WTC11 (cell line): ENCODE results near the gene ZEB2. TPM values are rescaled to one million over a fixed set of nuclear protein-coding genes. Genes with fewer than 3 reads are reported as not detected.

Experiments
- ATAC-seq: fragments of 200-7000 bp; cut with Tn5 transposase; 2 replicates; pipeline ENCODE4 v1.10.0; 2021; ENCODE audit warnings: mild to moderate bottlenecking, moderate library complexity
- CTCF ChIA-PET: fragments of 300-600 bp; sonication (Branson Sonifier 250); formaldehyde crosslinking; loops from one replicate; lab custom pipeline; 2021; ENCODE audit warnings: antibody characterized with exemption; lab: Charles Lee
- POLR2A ChIA-PET: fragments of 350-600 bp; sonication (Branson Sonifier 250); formaldehyde crosslinking; loops from one replicate; lab custom pipeline; 2021; ENCODE audit warnings: antibody characterized with exemption; lab: Charles Lee
- DNase-seq: peaks from one replicate; pipeline ENCODE4 v3.0.0; 2021; ENCODE audit warnings: low spot score
- H3K27ac Mint-ChIP-seq: 2 replicates; pipeline ENCODE4 v1.8.0; 2021; ENCODE audit warnings: mixed read lengths
- H3K27me3 Mint-ChIP-seq: 2 replicates; pipeline ENCODE4 v1.8.0; 2021; ENCODE audit warnings: low read depth, mild to moderate bottlenecking, moderate library complexity, mixed read lengths
- H3K36me3 Mint-ChIP-seq: 2 replicates; pipeline ENCODE4 v1.8.0; 2021; ENCODE audit warnings: mixed read lengths
- H3K4me1 Mint-ChIP-seq: 2 replicates; pipeline ENCODE4 v1.8.0; 2022; ENCODE audit warnings: mixed read lengths
- H3K4me3 Mint-ChIP-seq: 2 replicates; pipeline ENCODE4 v1.8.0; 2021; ENCODE audit warnings: mild to moderate bottlenecking, moderate library complexity, mixed read lengths
- H3K9me3 Mint-ChIP-seq: 2 replicates; pipeline ENCODE4 v1.8.0; 2021; ENCODE audit warnings: mixed read lengths
- ATF1 ChIP-seq: sonication (generic); formaldehyde crosslinking; IDR thresholded peaks from 2 replicates; pipeline ENCODE4 v1.8.1; 2023; ENCODE audit warnings: mild to moderate bottlenecking, moderate library complexity, missing genetic modification reagents
- CREB1 ChIP-seq: sonication (generic); formaldehyde crosslinking; IDR thresholded peaks from 2 replicates; pipeline ENCODE4 v1.8.0; 2023; ENCODE audit warnings: mild to moderate bottlenecking, missing genetic modification reagents
- FOXJ3 ChIP-seq: sonication (generic); formaldehyde crosslinking; IDR thresholded peaks from 2 replicates; pipeline ENCODE4 v1.9.0; 2021; ENCODE audit warnings: missing genetic modification reagents, mild to moderate bottlenecking, borderline replicate concordance
- FOXP1 ChIP-seq: sonication (generic); formaldehyde crosslinking; IDR thresholded peaks from 2 replicates; pipeline ENCODE4 v1.8.0; 2022; ENCODE audit warnings: missing genetic modification reagents, mild to moderate bottlenecking, moderate library complexity, borderline replicate concordance
- GRHL2 ChIP-seq: fragments of 250-450 bp; sonication (Bioruptor Pico); IDR thresholded peaks from 2 replicates; pipeline ENCODE4 v1.8.0; 2022; ENCODE audit warnings: mild to moderate bottlenecking, moderate library complexity; ENCODE audit not compliant: insufficient replicate concordance, severe bottlenecking
- JUN ChIP-seq: sonication (generic); formaldehyde crosslinking; IDR thresholded peaks from 2 replicates; pipeline ENCODE4 v1.8.0; 2023; ENCODE audit warnings: mild to moderate bottlenecking, missing genetic modification reagents
- MXD4 ChIP-seq: fragments of 250-450 bp; sonication (Bioruptor Pico); IDR thresholded peaks from 2 replicates; pipeline ENCODE4 v1.8.0; 2021; ENCODE audit warnings: mild to moderate bottlenecking, moderate library complexity, borderline replicate concordance
- MYBL2 ChIP-seq: sonication (generic); formaldehyde crosslinking; IDR thresholded peaks from 2 replicates; pipeline ENCODE4 v1.8.1; 2023; ENCODE audit warnings: mild to moderate bottlenecking, moderate library complexity, missing genetic modification reagents
- NFATC4 ChIP-seq: fragments of 250-450 bp; sonication (Bioruptor Pico); IDR thresholded peaks from 2 replicates; pipeline ENCODE4 v1.9.0; 2021; ENCODE audit warnings: mild to moderate bottlenecking
- NR1H2 ChIP-seq: sonication (generic); formaldehyde crosslinking; IDR thresholded peaks from 2 replicates; pipeline ENCODE4 v1.9.0; 2021; ENCODE audit warnings: mild to moderate bottlenecking, moderate library complexity, missing genetic modification reagents
- NR3C1 ChIP-seq: sonication (generic); formaldehyde crosslinking; conservative IDR thresholded peaks from 2 replicates; pipeline ENCODE4 v1.8.1; 2023; ENCODE audit warnings: low read depth, mild to moderate bottlenecking, missing genetic modification reagents
- OVOL2 ChIP-seq: fragments of 250-450 bp; sonication (Bioruptor Pico); IDR thresholded peaks from 2 replicates; pipeline ENCODE4 v1.9.0; 2021; ENCODE audit warnings: mild to moderate bottlenecking, borderline replicate concordance
- RORB ChIP-seq: fragments of 250-450 bp; sonication (Bioruptor Pico); IDR thresholded peaks from 2 replicates; pipeline ENCODE4 v1.9.0; 2021; ENCODE audit warnings: mild to moderate bottlenecking
- SOX15 ChIP-seq: fragments of 250-450 bp; sonication (Bioruptor Pico); IDR thresholded peaks from 2 replicates; pipeline ENCODE4 v1.9.0; 2021; ENCODE audit warnings: mild to moderate bottlenecking
- SP1 ChIP-seq: sonication (generic); formaldehyde crosslinking; conservative IDR thresholded peaks from 2 replicates; pipeline ENCODE4 v1.8.1; 2022; ENCODE audit warnings: missing genetic modification reagents
- TCF7 ChIP-seq: sonication (generic); formaldehyde crosslinking; IDR thresholded peaks from 2 replicates; pipeline ENCODE4 v1.8.0; 2022; ENCODE audit warnings: mild to moderate bottlenecking, low read depth, missing genetic modification reagents, moderate library complexity
- TEAD4 ChIP-seq: sonication (generic); formaldehyde crosslinking; IDR thresholded peaks from 2 replicates; pipeline ENCODE4 v1.8.0; 2022; ENCODE audit warnings: mild to moderate bottlenecking, missing genetic modification reagents
- ZBTB21 ChIP-seq: sonication (generic); formaldehyde crosslinking; IDR thresholded peaks from 2 replicates; pipeline ENCODE4 v1.8.1; 2023; ENCODE audit warnings: mild to moderate bottlenecking, missing genetic modification reagents, borderline replicate concordance
- total RNA-seq: library from RNA; stranded (reverse); gene quantifications from 3 replicates; pipeline ENCODE4 v1.2.3, GENCODE V29; 2021
- TF ChIP-seq, protein P1 (sequence below): sonication (generic); formaldehyde crosslinking; conservative IDR thresholded peaks from 2 replicates; pipeline ENCODE4 v1.8.1; 2023; ENCODE audit warnings: mild to moderate bottlenecking, low read depth, missing genetic modification reagents, moderate library complexity
- TF ChIP-seq, protein P2 (sequence below): fragments of 250-450 bp; sonication (Bioruptor Pico); IDR thresholded peaks from 2 replicates; pipeline ENCODE4 v1.9.0; 2021; ENCODE audit warnings: moderate library complexity, mild to moderate bottlenecking, inconsistent platforms, borderline replicate concordance
- TF ChIP-seq, protein P3 (sequence below): sonication (generic); formaldehyde crosslinking; IDR thresholded peaks from 2 replicates; pipeline ENCODE4 v1.8.0; 2022; ENCODE audit warnings: mild to moderate bottlenecking, missing genetic modification reagents
- TF ChIP-seq, protein P4 (sequence below): sonication (generic); formaldehyde crosslinking; IDR thresholded peaks from 2 replicates; pipeline ENCODE4 v1.8.1; 2023; ENCODE audit warnings: mild to moderate bottlenecking, missing genetic modification reagents, moderate library complexity
- TF ChIP-seq, protein P5 (sequence below): fragments of 250-450 bp; sonication (Bioruptor Pico); IDR thresholded peaks from 2 replicates; pipeline ENCODE4 v2.1.2; 2022; ENCODE audit warnings: mild to moderate bottlenecking, moderate library complexity
- TF ChIP-seq, protein P6 (sequence below): sonication (generic); formaldehyde crosslinking; IDR thresholded peaks from 2 replicates; pipeline ENCODE4 v1.8.1; 2023; ENCODE audit warnings: mild to moderate bottlenecking, missing genetic modification reagents, moderate library complexity
- TF ChIP-seq, protein P7 (sequence below): fragments of 250-450 bp; sonication (Bioruptor Pico); conservative IDR thresholded peaks from 2 replicates; pipeline ENCODE4 v1.9.0; 2021; ENCODE audit warnings: mild to moderate bottlenecking

ZEB2 gene
- total RNA-seq, 1 experiment from 2014 or later = 0.42 TPM

DNA sequence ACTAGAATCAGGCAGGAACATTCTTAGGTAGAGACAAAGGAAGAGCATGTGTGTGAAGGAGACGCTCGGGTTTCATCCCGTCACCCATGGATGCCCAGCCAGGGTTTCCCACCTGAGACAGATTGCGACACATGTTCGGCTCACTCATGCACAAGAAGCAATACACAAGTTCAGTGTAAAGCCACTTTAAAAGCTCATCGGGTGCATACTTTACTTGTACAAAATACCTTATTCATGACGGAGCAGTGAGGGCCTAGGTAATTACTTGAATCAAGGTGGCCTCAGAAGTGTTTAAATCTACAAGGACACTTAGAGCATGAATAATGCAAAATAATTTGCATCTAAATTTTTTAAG lies 42.0 kb downstream of the ZEB2 start (continued):
- TF ChIP-seq TEAD4 (CRISPR knock-in tag) (no peak), ATF1 (CRISPR knock-in tag) (no peak), MXD4 (CRISPR knock-in tag) (no peak), MYBL2 (no peak), TCF7 (CRISPR knock-in tag) (no peak), FOXP1 (CRISPR knock-in tag) (no peak)
- TF ChIP-seq, protein P1, sequence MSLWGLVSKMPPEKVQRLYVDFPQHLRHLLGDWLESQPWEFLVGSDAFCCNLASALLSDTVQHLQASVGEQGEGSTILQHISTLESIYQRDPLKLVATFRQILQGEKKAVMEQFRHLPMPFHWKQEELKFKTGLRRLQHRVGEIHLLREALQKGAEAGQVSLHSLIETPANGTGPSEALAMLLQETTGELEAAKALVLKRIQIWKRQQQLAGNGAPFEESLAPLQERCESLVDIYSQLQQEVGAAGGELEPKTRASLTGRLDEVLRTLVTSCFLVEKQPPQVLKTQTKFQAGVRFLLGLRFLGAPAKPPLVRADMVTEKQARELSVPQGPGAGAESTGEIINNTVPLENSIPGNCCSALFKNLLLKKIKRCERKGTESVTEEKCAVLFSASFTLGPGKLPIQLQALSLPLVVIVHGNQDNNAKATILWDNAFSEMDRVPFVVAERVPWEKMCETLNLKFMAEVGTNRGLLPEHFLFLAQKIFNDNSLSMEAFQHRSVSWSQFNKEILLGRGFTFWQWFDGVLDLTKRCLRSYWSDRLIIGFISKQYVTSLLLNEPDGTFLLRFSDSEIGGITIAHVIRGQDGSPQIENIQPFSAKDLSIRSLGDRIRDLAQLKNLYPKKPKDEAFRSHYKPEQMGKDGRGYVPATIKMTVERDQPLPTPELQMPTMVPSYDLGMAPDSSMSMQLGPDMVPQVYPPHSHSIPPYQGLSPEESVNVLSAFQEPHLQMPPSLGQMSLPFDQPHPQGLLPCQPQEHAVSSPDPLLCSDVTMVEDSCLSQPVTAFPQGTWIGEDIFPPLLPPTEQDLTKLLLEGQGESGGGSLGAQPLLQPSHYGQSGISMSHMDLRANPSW (CRISPR knock-in tag) = no peak
- TF ChIP-seq, protein P2, sequence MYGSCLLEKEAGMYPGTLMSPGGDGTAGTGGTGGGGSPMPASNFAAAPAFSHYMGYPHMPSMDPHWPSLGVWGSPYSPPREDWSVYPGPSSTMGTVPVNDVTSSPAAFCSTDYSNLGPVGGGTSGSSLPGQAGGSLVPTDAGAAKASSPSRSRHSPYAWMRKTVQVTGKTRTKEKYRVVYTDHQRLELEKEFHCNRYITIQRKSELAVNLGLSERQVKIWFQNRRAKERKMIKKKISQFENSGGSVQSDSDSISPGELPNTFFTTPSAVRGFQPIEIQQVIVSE = no peak

DNA sequence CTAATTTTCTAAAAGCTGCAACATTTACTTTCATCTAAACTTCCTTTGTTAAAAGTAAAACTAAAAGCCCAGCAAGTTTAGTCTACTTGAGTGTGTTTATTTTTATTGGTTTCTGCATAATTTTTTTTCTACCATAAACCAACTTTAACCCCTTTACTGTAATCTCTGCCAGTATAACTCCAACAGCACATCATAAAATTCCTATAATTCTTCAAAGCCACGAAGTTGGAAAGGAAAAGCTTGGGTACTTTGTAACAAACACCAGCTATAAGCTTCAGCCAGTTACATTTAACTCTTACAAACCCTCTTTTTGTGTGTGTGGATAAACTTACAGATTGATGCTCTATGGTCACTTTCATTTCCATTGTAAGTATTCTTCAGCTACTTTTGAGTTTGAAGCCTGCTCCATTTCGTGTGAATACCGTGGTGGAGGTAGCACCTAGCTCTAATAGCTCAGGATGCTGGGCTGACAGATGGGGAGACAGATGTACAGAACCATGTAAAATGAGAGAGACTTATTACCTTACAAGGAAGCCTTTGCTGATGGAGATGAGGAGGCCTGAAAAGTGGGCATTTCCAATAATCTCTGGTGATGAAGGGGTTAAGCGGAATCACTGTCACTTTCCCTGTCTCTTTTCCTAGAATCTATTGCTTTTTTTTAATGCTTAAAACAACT lies 42.5 kb downstream of the ZEB2 start:
- no peaks in the 10 kb centered on the region for H3K9me3 Mint-ChIP-seq
- peaks cover 6% of the 10 kb centered on the region for H3K27me3 Mint-ChIP-seq
- no peak for ATAC-seq
- POLR2A ChIA-PET = no interaction called here
- CTCF ChIA-PET = interaction anchor here (3.2 kb wide), 1 partner anchor 28 kb away, joined by 11 read pairs; no protein-coding TSS in a partner anchor
- DNase-seq = no peak
- peaks cover 55% of the 10 kb centered on the region for H3K4me1 Mint-ChIP-seq
- TF ChIP-seq, protein P3, sequence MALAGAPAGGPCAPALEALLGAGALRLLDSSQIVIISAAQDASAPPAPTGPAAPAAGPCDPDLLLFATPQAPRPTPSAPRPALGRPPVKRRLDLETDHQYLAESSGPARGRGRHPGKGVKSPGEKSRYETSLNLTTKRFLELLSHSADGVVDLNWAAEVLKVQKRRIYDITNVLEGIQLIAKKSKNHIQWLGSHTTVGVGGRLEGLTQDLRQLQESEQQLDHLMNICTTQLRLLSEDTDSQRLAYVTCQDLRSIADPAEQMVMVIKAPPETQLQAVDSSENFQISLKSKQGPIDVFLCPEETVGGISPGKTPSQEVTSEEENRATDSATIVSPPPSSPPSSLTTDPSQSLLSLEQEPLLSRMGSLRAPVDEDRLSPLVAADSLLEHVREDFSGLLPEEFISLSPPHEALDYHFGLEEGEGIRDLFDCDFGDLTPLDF (CRISPR knock-in tag) = no peak
- TF ChIP-seq FOXJ3 (no peak), NR1H2 (CRISPR knock-in tag) (no peak), GRHL2 (CRISPR knock-in tag) (no peak), NFATC4 (CRISPR knock-in tag) (no peak), FOXP1 (CRISPR knock-in tag) (no peak), NR3C1 (CRISPR knock-in tag) (no peak), CREB1 (CRISPR knock-in tag) (no peak), JUN (no peak), ATF1 (CRISPR knock-in tag) (no peak), SOX15 (CRISPR knock-in tag) (no peak), SP1 (CRISPR knock-in tag) (no peak), ZBTB21 (no peak), RORB (CRISPR knock-in tag) (no peak), MYBL2 (no peak), OVOL2 (no peak)
- TF ChIP-seq, protein P4, sequence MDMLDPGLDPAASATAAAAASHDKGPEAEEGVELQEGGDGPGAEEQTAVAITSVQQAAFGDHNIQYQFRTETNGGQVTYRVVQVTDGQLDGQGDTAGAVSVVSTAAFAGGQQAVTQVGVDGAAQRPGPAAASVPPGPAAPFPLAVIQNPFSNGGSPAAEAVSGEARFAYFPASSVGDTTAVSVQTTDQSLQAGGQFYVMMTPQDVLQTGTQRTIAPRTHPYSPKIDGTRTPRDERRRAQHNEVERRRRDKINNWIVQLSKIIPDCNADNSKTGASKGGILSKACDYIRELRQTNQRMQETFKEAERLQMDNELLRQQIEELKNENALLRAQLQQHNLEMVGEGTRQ = no peak
- TF ChIP-seq, protein P5, sequence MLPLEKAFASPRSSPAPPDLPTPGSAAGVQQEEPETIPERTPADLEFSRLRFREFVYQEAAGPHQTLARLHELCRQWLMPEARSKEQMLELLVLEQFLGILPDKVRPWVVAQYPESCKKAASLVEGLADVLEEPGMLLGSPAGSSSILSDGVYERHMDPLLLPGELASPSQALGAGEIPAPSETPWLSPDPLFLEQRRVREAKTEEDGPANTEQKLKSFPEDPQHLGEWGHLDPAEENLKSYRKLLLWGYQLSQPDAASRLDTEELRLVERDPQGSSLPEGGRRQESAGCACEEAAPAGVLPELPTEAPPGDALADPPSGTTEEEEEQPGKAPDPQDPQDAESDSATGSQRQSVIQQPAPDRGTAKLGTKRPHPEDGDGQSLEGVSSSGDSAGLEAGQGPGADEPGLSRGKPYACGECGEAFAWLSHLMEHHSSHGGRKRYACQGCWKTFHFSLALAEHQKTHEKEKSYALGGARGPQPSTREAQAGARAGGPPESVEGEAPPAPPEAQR (CRISPR knock-in tag) = no peak
- TF ChIP-seq, protein P6, sequence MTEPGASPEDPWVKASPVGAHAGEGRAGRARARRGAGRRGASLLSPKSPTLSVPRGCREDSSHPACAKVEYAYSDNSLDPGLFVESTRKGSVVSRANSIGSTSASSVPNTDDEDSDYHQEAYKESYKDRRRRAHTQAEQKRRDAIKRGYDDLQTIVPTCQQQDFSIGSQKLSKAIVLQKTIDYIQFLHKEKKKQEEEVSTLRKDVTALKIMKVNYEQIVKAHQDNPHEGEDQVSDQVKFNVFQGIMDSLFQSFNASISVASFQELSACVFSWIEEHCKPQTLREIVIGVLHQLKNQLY (CRISPR knock-in tag) = no peak
- TF ChIP-seq, protein P7, sequence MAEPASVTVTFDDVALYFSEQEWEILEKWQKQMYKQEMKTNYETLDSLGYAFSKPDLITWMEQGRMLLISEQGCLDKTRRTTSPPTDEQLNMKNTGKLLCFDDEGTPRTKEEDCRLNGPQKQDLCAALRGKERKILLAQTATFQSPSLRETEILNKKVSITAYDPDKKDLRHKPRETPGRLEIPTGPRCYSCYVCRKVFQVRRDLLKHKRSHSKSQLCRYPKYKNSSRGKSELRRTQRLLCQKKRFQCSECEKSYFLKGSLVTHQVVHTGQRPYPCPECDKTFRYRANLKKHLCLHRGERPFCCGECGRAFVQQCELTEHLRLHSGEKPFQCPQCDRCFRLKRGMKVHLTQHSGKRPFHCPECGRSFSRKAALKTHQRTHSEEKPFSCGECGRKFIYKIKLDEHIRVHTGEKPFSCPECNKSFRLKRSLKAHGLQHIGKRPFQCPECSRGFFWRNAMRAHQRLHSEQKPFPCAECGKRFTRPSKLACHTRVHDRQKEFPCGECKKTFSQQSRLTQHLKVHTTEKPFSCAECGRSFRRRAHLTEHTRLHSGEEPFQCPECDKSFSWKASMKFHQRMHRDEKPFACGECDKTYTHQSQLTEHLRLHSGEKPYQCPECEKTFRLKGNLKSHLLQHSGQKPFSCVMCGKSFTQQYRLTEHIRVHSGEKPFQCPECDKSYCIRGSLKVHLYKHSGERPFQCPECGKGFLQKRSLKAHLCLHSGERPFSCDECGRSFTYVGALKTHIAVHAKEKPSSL = no peak
- peak overlapping the region; percentile 47; the same call in 1 of the 2 replicates for H3K27ac Mint-ChIP-seq
- H3K36me3 Mint-ChIP-seq = no peaks in the 10 kb centered on the region
- H3K4me3 Mint-ChIP-seq = no peak overlapping the region
